Activated CD8-positive, alpha-beta memory T cell treated with anti-CD3 and anti-CD28 coated beads, Interleukin-2, amount 10 ng/mL, durations not matched to agents 7 days and 5 days (primary cell): ENCODE measurements around the gene RTL10. TPM values are rescaled to one million over a fixed set of nuclear protein-coding genes. Genes with fewer than 3 reads are reported as not detected.
"Not testable (repeated sequence)": the region's sequence is repeated elsewhere in the genome, so short reads cannot be mapped to it uniquely, and the experiment has no call there.

ENCODE experiments used
- ATAC-seq: fragments of 150-1000 bp; cut with Tn5 transposase; one replicate; pipeline ENCODE4 v1.10.0; 2021; ENCODE audit warnings: moderate library complexity
- CTCF ChIA-PET: fragments of 350-600 bp; sonication (Branson Sonifier 250); formaldehyde crosslinking; loops from one replicate; lab custom pipeline; 2021; ENCODE audit warnings: antibody characterized with exemption; lab: Charles Lee
- DNase-seq: peaks from one replicate; pipeline ENCODE4 v3.0.0-alpha.2; 2020
- H3K27ac Mint-ChIP-seq: one replicate; pipeline ENCODE4 v1.8.0; 2021; ENCODE audit warnings: mild to moderate bottlenecking, mixed read lengths
- H3K27me3 Mint-ChIP-seq: one replicate; pipeline ENCODE4 v1.8.0; 2021; ENCODE audit warnings: mixed read lengths
- H3K36me3 Mint-ChIP-seq: one replicate; pipeline ENCODE4 v1.8.0; 2021; ENCODE audit warnings: mild to moderate bottlenecking, mixed read lengths
- H3K4me1 Mint-ChIP-seq: one replicate; pipeline ENCODE4 v1.8.0; 2021; ENCODE audit warnings: mixed read lengths
- H3K4me3 Mint-ChIP-seq: one replicate; pipeline ENCODE4 v1.8.0; 2021; ENCODE audit warnings: mild to moderate bottlenecking, moderate library complexity, mixed read lengths
- H3K9me3 Mint-ChIP-seq: one replicate; pipeline ENCODE4 v1.8.0; 2022; ENCODE audit warnings: low read depth, mixed read lengths
- total RNA-seq, 2 experiments: library from RNA; stranded (reverse); gene quantifications; one replicate each; pipeline ENCODE4 v1.2.3, GENCODE V29; 2021

Gene RTL10
- total RNA-seq, 2 experiments from 2014 or later = 12.8 to 15.9 TPM

- peaks cover 8% of the 10 kb centered on the region for H3K4me1 Mint-ChIP-seq
- H3K4me3 Mint-ChIP-seq = no peak overlapping the region
- no peaks in the 10 kb centered on the region for H3K9me3 Mint-ChIP-seq
- CTCF ChIA-PET = interaction anchor here (0.7 to 1.4 kb wide), 3 partner anchors 10 to 102 kb away, joined by 3 to 6 read pairs (median 4); no protein-coding TSS in a partner anchor
- no peak overlapping the region for H3K27ac Mint-ChIP-seq
- H3K27me3 Mint-ChIP-seq = no peaks in the 10 kb centered on the region
- H3K36me3 Mint-ChIP-seq = no peaks in the 10 kb centered on the region
- no peak for ATAC-seq
- DNase-seq = peak; percentile 33
Observed at GRCh38 chr22:19832476-19833108, 22.1 kb downstream of the RTL10 start.

- not testable (repeated sequence) for H3K9me3 Mint-ChIP-seq, H3K27ac Mint-ChIP-seq, ATAC-seq
Observed at GRCh38 chr22:19831979-19832378, 22.7 kb downstream of the RTL10 start.

GRCh38 chr22:19831016-19831415, 23.7 kb downstream of the RTL10 start:
- no peaks in the 10 kb centered on the region for H3K27me3 Mint-ChIP-seq
- ATAC-seq (no peak), DNase-seq (peak; percentile 9)
- no peak overlapping the region for H3K4me3 Mint-ChIP-seq
- H3K27ac Mint-ChIP-seq = no peak overlapping the region
- CTCF ChIA-PET = no interaction called here
- peaks cover 7% of the 10 kb centered on the region for H3K4me1 Mint-ChIP-seq
- H3K9me3 Mint-ChIP-seq = no peaks in the 10 kb centered on the region
- H3K36me3 Mint-ChIP-seq = no peaks in the 10 kb centered on the region

More at GRCh38 chr22:19831979-19832378, 22.7 kb downstream of the RTL10 start:
- not testable (repeated sequence) for H3K4me1 Mint-ChIP-seq, H3K36me3 Mint-ChIP-seq, DNase-seq, H3K27me3 Mint-ChIP-seq, H3K4me3 Mint-ChIP-seq
- CTCF ChIA-PET = interaction anchor here (1.4 kb wide), 2 partner anchors 10 to 102 kb away, joined by 4 to 6 read pairs; no protein-coding TSS in a partner anchor

GRCh38 chr22:19828035-19828401, 26.7 kb downstream of the RTL10 start:
- no peak overlapping the region for H3K4me3 Mint-ChIP-seq
- DNase-seq (no peak), ATAC-seq (no peak)
- H3K36me3 Mint-ChIP-seq = no peaks in the 10 kb centered on the region
- H3K4me1 Mint-ChIP-seq = peaks cover 5% of the 10 kb centered on the region
- H3K27ac Mint-ChIP-seq = no peak overlapping the region
- CTCF ChIA-PET = no interaction called here
- no peaks in the 10 kb centered on the region for H3K9me3 Mint-ChIP-seq
- H3K27me3 Mint-ChIP-seq = no peaks in the 10 kb centered on the region

- Mint-ChIP-seq H3K9me3 (no peaks in the 10 kb centered on the region), H3K36me3 (no peaks in the 10 kb centered on the region), H3K27me3 (no peaks in the 10 kb centered on the region), H3K4me3 (no peak overlapping the region), H3K4me1 (peaks cover under 1% of the 10 kb centered on the region), H3K27ac (no peak overlapping the region)
- ATAC-seq (no peak), DNase-seq (no peak)
- CTCF ChIA-PET = no interaction called here
Observed at GRCh38 chr22:19827341-19828034, 27.2 kb downstream of the RTL10 start.

GRCh38 chr22:19826619-19826950, 28.1 kb downstream of the RTL10 start:
- no peaks in the 10 kb centered on the region for H3K9me3 Mint-ChIP-seq
- no peak for ATAC-seq
- CTCF ChIA-PET = interaction anchor here (0.9 to 1.1 kb wide), 2 partner anchors 84 to 96 kb away, joined by 3 read pairs; no protein-coding TSS in a partner anchor
- no peak overlapping the region for H3K4me3 Mint-ChIP-seq
- H3K36me3 Mint-ChIP-seq = no peaks in the 10 kb centered on the region
- DNase-seq = no peak
- no peak overlapping the region for H3K27ac Mint-ChIP-seq
- no peaks in the 10 kb centered on the region for H3K4me1 Mint-ChIP-seq
- H3K27me3 Mint-ChIP-seq = no peaks in the 10 kb centered on the region

- no peak overlapping the region for H3K4me3 Mint-ChIP-seq
- H3K27me3 Mint-ChIP-seq = no peaks in the 10 kb centered on the region
- no peak overlapping the region for H3K27ac Mint-ChIP-seq
- no peaks in the 10 kb centered on the region for H3K9me3 Mint-ChIP-seq
- peak; percentile 25 for DNase-seq
- ATAC-seq = no peak
- CTCF ChIA-PET = interaction anchor here (0.9 to 1.1 kb wide), 2 partner anchors 84 to 96 kb away, joined by 3 read pairs; no protein-coding TSS in a partner anchor
- H3K36me3 Mint-ChIP-seq = no peaks in the 10 kb centered on the region
- no peaks in the 10 kb centered on the region for H3K4me1 Mint-ChIP-seq
Observed at GRCh38 chr22:19825904-19826618, 28.6 kb downstream of the RTL10 start.

GRCh38 chr22:19824926-19825339, 29.7 kb downstream of the RTL10 start:
- ATAC-seq (no peak), DNase-seq (peak; percentile 28)
- Mint-ChIP-seq H3K4me3 (no peak overlapping the region), H3K27me3 (no peaks in the 10 kb centered on the region), H3K9me3 (no peaks in the 10 kb centered on the region), H3K36me3 (no peaks in the 10 kb centered on the region), H3K27ac (no peak overlapping the region), H3K4me1 (no peaks in the 10 kb centered on the region)
- CTCF ChIA-PET = no interaction called here

- CTCF ChIA-PET = no interaction called here
- Mint-ChIP-seq H3K36me3 (no peaks in the 10 kb centered on the region), H3K27ac (no peak overlapping the region), H3K27me3 (no peaks in the 10 kb centered on the region), H3K4me3 (no peak overlapping the region), H3K9me3 (no peaks in the 10 kb centered on the region), H3K4me1 (no peaks in the 10 kb centered on the region)
- DNase-seq (peak; percentile 33), ATAC-seq (no peak)
Observed at GRCh38 chr22:19824212-19824925, 30.3 kb downstream of the RTL10 start.

- Mint-ChIP-seq H3K27ac (no peak overlapping the region), H3K4me1 (no peaks in the 10 kb centered on the region), H3K27me3 (no peaks in the 10 kb centered on the region), H3K4me3 (no peak overlapping the region), H3K9me3 (no peaks in the 10 kb centered on the region), H3K36me3 (no peaks in the 10 kb centered on the region)
- ATAC-seq (no peak), DNase-seq (peak; percentile 26)
- CTCF ChIA-PET = no interaction called here
Observed at GRCh38 chr22:19823902-19824211, 30.8 kb downstream of the RTL10 start.

- H3K4me1 Mint-ChIP-seq = no peaks in the 10 kb centered on the region
- H3K27ac Mint-ChIP-seq = no peak overlapping the region
- CTCF ChIA-PET = interaction anchor here (1.3 kb wide), 1 partner anchor 93 kb away, joined by 3 read pairs; no protein-coding TSS in a partner anchor
- peak; percentile 27 for DNase-seq
- H3K36me3 Mint-ChIP-seq = no peaks in the 10 kb centered on the region
- no peaks in the 10 kb centered on the region for H3K9me3 Mint-ChIP-seq
- no peak for ATAC-seq
- H3K27me3 Mint-ChIP-seq = no peaks in the 10 kb centered on the region
- no peak overlapping the region for H3K4me3 Mint-ChIP-seq
Observed at GRCh38 chr22:19823191-19823901, 31.3 kb downstream of the RTL10 start.

- H3K36me3 Mint-ChIP-seq = no peaks in the 10 kb centered on the region
- H3K27me3 Mint-ChIP-seq = no peaks in the 10 kb centered on the region
- no peaks in the 10 kb centered on the region for H3K4me1 Mint-ChIP-seq
- no peak for ATAC-seq
- CTCF ChIA-PET = interaction anchor here (1.3 kb wide), 1 partner anchor 92 kb away, joined by 3 read pairs; no protein-coding TSS in a partner anchor
- H3K27ac Mint-ChIP-seq = no peak overlapping the region
- DNase-seq = peak; percentile 27
- H3K9me3 Mint-ChIP-seq = no peaks in the 10 kb centered on the region
- H3K4me3 Mint-ChIP-seq = no peak overlapping the region
Observed at GRCh38 chr22:19822301-19823117, 32.2 kb downstream of the RTL10 start.
